HL-60/S4 treated with retinoic acid at 250 ng/mL for 4 days and 3 days (cell line): Measurements from ENCODE around the gene KANSL1.

Source experiments
- in situ Hi-C: fragments of 300-500 bp; cut with MboI; formaldehyde crosslinking; loops from 2 replicates; pipeline ENCODE4 v1.7.0; 2022; ENCODE audit warnings: low sequenced_read_pairs

Gene KANSL1

GRCh38 chr17:46144246-46144645, 49.0 kb downstream of the KANSL1 start:
- in situ Hi-C loops: no loop called here

- in situ Hi-C loops: no loop called here
These were observed 49.4 kb downstream of the KANSL1 start for GRCh38 chr17:46143827-46144236.

- in situ Hi-C loops: no loop called here
These were observed 51.6 kb downstream of the KANSL1 start for GRCh38 chr17:46141645-46142044.

- in situ Hi-C loops: no loop called here
These were observed 52.5 kb downstream of the KANSL1 start for GRCh38 chr17:46140645-46141197.

GRCh38 chr17:46139432-46140210, 53.6 kb downstream of the KANSL1 start:
- in situ Hi-C loops: no loop called here

- in situ Hi-C loops: no loop called here
These were observed 54.8 kb downstream of the KANSL1 start for GRCh38 chr17:46138473-46138872.

GRCh38 chr17:46136820-46137219, 56.4 kb downstream of the KANSL1 start:
- in situ Hi-C loops: no loop called here

GRCh38 chr17:46135879-46136563, 57.2 kb downstream of the KANSL1 start:
- in situ Hi-C loops: no loop called here

GRCh38 chr17:46135126-46135812, 58.0 kb downstream of the KANSL1 start:
- in situ Hi-C loops: no loop called here

- in situ Hi-C loops: no loop called here
These were observed 63.9 kb downstream of the KANSL1 start for GRCh38 chr17:46129302-46129701.

- in situ Hi-C loops: no loop called here
These were observed 64.8 kb downstream of the KANSL1 start for GRCh38 chr17:46128453-46128852.

GRCh38 chr17:46127524-46127923, 65.7 kb downstream of the KANSL1 start:
- in situ Hi-C loops: no loop called here

- in situ Hi-C loops: no loop called here
These were observed 66.4 kb downstream of the KANSL1 start for GRCh38 chr17:46126840-46127239.

- in situ Hi-C loops: no loop called here
These were observed 67.4 kb downstream of the KANSL1 start for GRCh38 chr17:46125831-46126230.

GRCh38 chr17:46124695-46125592, 68.3 kb downstream of the KANSL1 start:
- in situ Hi-C loops: no loop called here

GRCh38 chr17:46123607-46124006, 69.6 kb downstream of the KANSL1 start:
- in situ Hi-C loops: no loop called here

- in situ Hi-C loops: no loop called here
These were observed 70.8 kb downstream of the KANSL1 start for GRCh38 chr17:46122486-46122871.

GRCh38 chr17:46121841-46122485, 71.3 kb downstream of the KANSL1 start:
- in situ Hi-C loops: no loop called here

GRCh38 chr17:46121165-46121764, 72.0 kb downstream of the KANSL1 start:
- in situ Hi-C loops: no loop called here

- in situ Hi-C loops: no loop called here
These were observed 72.7 kb downstream of the KANSL1 start for GRCh38 chr17:46120537-46120936.
